Immature natural killer cell (primary cell): ENCODE data around the gene ATF7. TPM values are rescaled to one million over a fixed set of nuclear protein-coding genes. Genes with fewer than 3 reads are reported as not detected.
A peak's percentile ranks its signal among the peaks of the same experiment; 100 is the strongest.
"Not testable (repeated sequence)": the region's sequence is repeated elsewhere in the genome, so short reads cannot be mapped to it uniquely, and the experiment has no call there.

Experiments
- DNase-seq, 3 donors: peaks; one replicate each; pipeline ENCODE4 v3.0.0; 2022; ENCODE audit warnings: mixed read lengths in 1 of 3
- H3K27ac Mint-ChIP-seq, 6 donors: one replicate each; pipeline ENCODE4 v1.8.0; 2020; ENCODE audit warnings: mixed read lengths in 6 of 6, mild to moderate bottlenecking in 5 of 6, inconsistent platforms in 4 of 6, moderate library complexity in 3 of 6
- H3K27me3 Mint-ChIP-seq, 3 donors: one replicate each; pipeline ENCODE4 v1.8.0; 2020 to 2021; ENCODE audit warnings: low read depth in 3 of 3, mild to moderate bottlenecking in 3 of 3, mixed read lengths in 3 of 3, moderate library complexity in 3 of 3, inconsistent platforms in 1 of 3
- H3K36me3 Mint-ChIP-seq, 3 donors: one replicate each; pipeline ENCODE4 v1.8.0; 2020; ENCODE audit warnings: mixed read lengths in 3 of 3, inconsistent platforms in 2 of 3, mild to moderate bottlenecking in 2 of 3
- H3K4me1 Mint-ChIP-seq, 2 donors: one replicate each; pipeline ENCODE4 v1.8.0; 2020; ENCODE audit warnings: inconsistent platforms in 2 of 2, mild to moderate bottlenecking in 2 of 2, mixed read lengths in 2 of 2, moderate library complexity in 1 of 2
- H3K4me3 Mint-ChIP-seq, 5 donors: one replicate each; pipeline ENCODE4 v1.8.0; 2020; ENCODE audit warnings: mild to moderate bottlenecking in 5 of 5, mixed read lengths in 5 of 5, inconsistent platforms in 3 of 5, moderate library complexity in 3 of 5
- H3K9me3 Mint-ChIP-seq, 6 donors: one replicate each; pipeline ENCODE4 v1.8.0; 2020; ENCODE audit warnings: mild to moderate bottlenecking in 6 of 6, mixed read lengths in 6 of 6, inconsistent platforms in 4 of 6, moderate library complexity in 3 of 6
- polyA plus RNA-seq, 3 donors: library from polyadenylated mRNA; unstranded; fragments of 300-500 nt; fragmentation: Illumina TruSeq; gene quantifications; one replicate each; pipeline ENCODE4 v1.2.3, GENCODE V29; 2021

ATF7 gene
- polyA plus RNA-seq, 3 donors from 2014 or later: 17.6 to 23.9 (median 17.7) TPM

DNA sequence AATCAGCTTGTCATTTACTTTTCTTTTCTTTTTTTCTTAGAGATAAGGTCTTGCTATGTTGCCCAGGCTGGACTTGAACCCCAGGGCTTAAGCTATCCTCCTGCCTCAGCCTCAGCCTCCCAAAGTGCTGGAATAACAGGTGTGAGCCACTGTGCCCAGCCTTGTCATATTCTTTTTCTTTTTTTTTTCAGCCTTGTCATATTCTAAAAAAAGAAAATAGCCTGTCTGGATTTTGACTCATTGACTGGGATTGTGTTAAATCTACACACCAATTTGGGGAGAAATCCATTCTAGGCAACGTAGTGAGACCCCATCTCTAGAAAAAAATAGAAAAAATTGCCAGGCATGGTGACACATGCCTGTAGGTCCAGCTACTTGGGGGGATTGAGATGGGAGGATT, 25.6 kb upstream of the ATF7 start:
- Mint-ChIP-seq H3K27ac (no peak overlapping the region), H3K9me3 (peaks cover 0 to 2% (median 0%) of the 10 kb centered on the region in 6 donors), H3K36me3 (no peaks in the 10 kb centered on the region), H3K4me1 (no peaks in the 10 kb centered on the region), H3K27me3 (peaks cover 0 to 1% (median 0%) of the 10 kb centered on the region in 3 donors), H3K4me3 (no peak overlapping the region)
- DNase-seq: no peak

- not testable (repeated sequence) for H3K9me3 Mint-ChIP-seq, H3K4me1 Mint-ChIP-seq, H3K4me3 Mint-ChIP-seq, H3K27me3 Mint-ChIP-seq, DNase-seq, H3K27ac Mint-ChIP-seq, H3K36me3 Mint-ChIP-seq
These were observed 20.1 kb upstream of the ATF7 start for GRCh38 chr12:53646300-53646699.

- H3K4me1 Mint-ChIP-seq: no peaks in the 10 kb centered on the region
- H3K36me3 Mint-ChIP-seq: peaks cover 0 to 7% (median 3%) of the 10 kb centered on the region in 3 donors
- no peak overlapping the region for H3K27ac Mint-ChIP-seq
- peaks cover 0 to 1% (median 0%) of the 10 kb centered on the region in 3 donors for H3K27me3 Mint-ChIP-seq
- H3K4me3 Mint-ChIP-seq: no peak overlapping the region
- DNase-seq: no peak
- no peaks in the 10 kb centered on the region for H3K9me3 Mint-ChIP-seq
These were observed 19.0 kb upstream of the ATF7 start for GRCh38 chr12:53645165-53645564.

DNA sequence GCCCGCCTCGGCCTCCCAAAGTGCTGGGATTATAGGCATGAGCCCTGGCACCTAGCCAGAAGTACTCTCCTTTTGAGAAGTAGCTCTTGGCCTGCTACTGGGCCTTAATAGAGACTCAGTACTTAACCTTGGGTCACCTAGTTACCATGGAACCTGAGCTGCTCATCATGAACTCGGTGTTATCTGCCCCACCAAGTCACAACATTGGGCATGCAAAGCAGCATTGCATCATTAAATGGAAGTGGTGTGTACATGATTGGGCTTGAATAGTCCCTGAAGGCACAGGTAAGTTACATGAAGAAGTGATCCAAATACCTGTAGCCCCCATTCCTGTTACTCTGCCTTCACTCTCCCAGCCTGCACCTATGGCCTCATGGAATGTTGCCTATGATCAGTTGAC, 18.0 kb upstream of the ATF7 start:
- no peak overlapping the region for H3K27ac Mint-ChIP-seq
- H3K27me3 Mint-ChIP-seq: peaks cover 0 to 2% (median 0%) of the 10 kb centered on the region in 3 donors
- H3K9me3 Mint-ChIP-seq: no peaks in the 10 kb centered on the region
- DNase-seq: no peak
- H3K4me3 Mint-ChIP-seq: no peak overlapping the region
- H3K36me3 Mint-ChIP-seq: peaks cover 0 to 7% (median 3%) of the 10 kb centered on the region in 3 donors
- H3K4me1 Mint-ChIP-seq: no peaks in the 10 kb centered on the region

GRCh38 chr12:53643232-53643979, 17.2 kb upstream of the ATF7 start:
- peak overlapping the region in 1 of 6 donors; percentile 31 for H3K27ac Mint-ChIP-seq
- peaks cover 0 to 7% (median 3%) of the 10 kb centered on the region in 3 donors for H3K36me3 Mint-ChIP-seq
- peaks cover 0 to 2% (median 0%) of the 10 kb centered on the region in 3 donors for H3K27me3 Mint-ChIP-seq
- no peaks in the 10 kb centered on the region for H3K4me1 Mint-ChIP-seq
- no peak for DNase-seq
- no peak overlapping the region for H3K4me3 Mint-ChIP-seq
- no peaks in the 10 kb centered on the region for H3K9me3 Mint-ChIP-seq

- Mint-ChIP-seq H3K9me3 (no peaks in the 10 kb centered on the region), H3K4me3 (no peak overlapping the region)
These were observed 11.9 kb upstream of the ATF7 start for GRCh38 chr12:53638057-53638456.

GRCh38 chr12:53636641-53637040, 10.5 kb upstream of the ATF7 start:
- no peaks in the 10 kb centered on the region for H3K4me1 Mint-ChIP-seq
- H3K4me3 Mint-ChIP-seq: no peak overlapping the region
- H3K9me3 Mint-ChIP-seq: no peaks in the 10 kb centered on the region
- H3K27me3 Mint-ChIP-seq: peaks cover 0 to 7% (median 4%) of the 10 kb centered on the region in 3 donors
- H3K36me3 Mint-ChIP-seq: no peaks in the 10 kb centered on the region
- no peak overlapping the region for H3K27ac Mint-ChIP-seq
- no peak for DNase-seq

More at GRCh38 chr12:53638057-53638456, 11.9 kb upstream of the ATF7 start:
- no peak overlapping the region for H3K27ac Mint-ChIP-seq
- peaks cover 0 to 7% (median 2%) of the 10 kb centered on the region in 3 donors for H3K27me3 Mint-ChIP-seq
- H3K4me1 Mint-ChIP-seq: no peaks in the 10 kb centered on the region
- no peak for DNase-seq
- no peaks in the 10 kb centered on the region for H3K36me3 Mint-ChIP-seq

GRCh38 chr12:53635708-53636107, 9.5 kb upstream of the ATF7 start:
- not testable (repeated sequence) for H3K9me3 Mint-ChIP-seq, H3K4me3 Mint-ChIP-seq, H3K27me3 Mint-ChIP-seq, H3K36me3 Mint-ChIP-seq, DNase-seq, H3K27ac Mint-ChIP-seq, H3K4me1 Mint-ChIP-seq

- H3K9me3 Mint-ChIP-seq: no peaks in the 10 kb centered on the region
- no peak for DNase-seq
- no peak overlapping the region for H3K4me3 Mint-ChIP-seq
- H3K27me3 Mint-ChIP-seq: peaks cover 0 to 7% (median 6%) of the 10 kb centered on the region in 3 donors
- no peaks in the 10 kb centered on the region for H3K36me3 Mint-ChIP-seq
- H3K27ac Mint-ChIP-seq: no peak overlapping the region
- H3K4me1 Mint-ChIP-seq: peaks cover 3 to 4% of the 10 kb centered on the region in 2 donors
These were observed 5.5 kb upstream of the ATF7 start for GRCh38 chr12:53631721-53632120.

DNA sequence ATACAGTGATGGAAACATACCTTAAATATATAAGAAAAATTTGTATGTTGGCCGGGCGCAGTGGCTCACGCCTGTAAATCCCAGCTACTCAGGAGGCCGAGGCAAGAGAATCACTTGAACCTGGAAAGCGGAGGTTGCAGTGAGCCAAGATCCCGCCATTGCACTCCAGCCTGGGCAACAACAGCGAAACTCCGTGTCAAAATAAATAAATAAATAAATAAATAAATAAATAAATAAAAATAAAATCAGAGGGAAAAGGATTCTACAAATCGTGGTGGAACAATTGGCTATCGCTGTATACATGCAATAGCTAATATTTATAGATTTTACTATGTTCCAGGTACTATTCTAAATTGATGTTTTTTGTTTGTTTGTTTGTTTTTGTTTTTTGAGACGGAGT, 1.7 kb upstream of the ATF7 start:
- Mint-ChIP-seq H3K27me3 (peaks cover 7 to 11% (median 10%) of the 10 kb centered on the region in 3 donors), H3K4me1 (peaks cover 37 to 41% of the 10 kb centered on the region in 2 donors), H3K27ac (no peak overlapping the region), H3K9me3 (no peaks in the 10 kb centered on the region), H3K4me3 (peak overlapping the region in 1 of 5 donors; percentile 41), H3K36me3 (no peaks in the 10 kb centered on the region)
- DNase-seq: no peak

DNA sequence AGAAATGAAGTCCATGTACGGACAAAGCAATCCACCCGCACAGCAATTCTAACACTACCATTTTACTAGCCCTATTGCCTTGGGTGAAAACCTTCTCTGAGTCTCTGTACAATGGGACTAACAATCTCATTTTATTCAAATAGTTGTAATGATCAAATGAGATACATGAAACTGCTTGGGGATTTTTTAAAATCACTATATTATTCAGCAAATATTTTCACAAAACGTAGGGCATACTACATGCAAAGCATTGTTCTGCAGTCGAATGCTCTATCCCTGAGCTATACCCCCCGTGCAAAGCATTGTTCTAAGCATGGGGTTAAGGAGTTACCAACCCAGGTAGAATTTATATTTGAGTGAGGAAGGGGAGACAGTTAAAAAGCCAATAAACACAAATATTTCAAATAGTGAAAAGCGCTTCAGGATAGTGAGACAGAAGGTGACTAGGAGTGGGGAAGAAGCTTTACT, 554 bp upstream of the ATF7 start:
- DNase-seq: no peak
- Mint-ChIP-seq H3K4me3 (peak overlapping the region; percentile 97 to 99 (median 98)), H3K9me3 (no peaks in the 10 kb centered on the region), H3K27me3 (peaks cover 7 to 11% (median 9%) of the 10 kb centered on the region in 3 donors), H3K4me1 (peaks cover 39 to 46% of the 10 kb centered on the region in 2 donors), H3K27ac (peak overlapping the region; percentile 95 to 98 (median 96)), H3K36me3 (no peaks in the 10 kb centered on the region)

- Mint-ChIP-seq H3K4me1 (peaks cover 41 to 57% of the 10 kb centered on the region in 2 donors), H3K9me3 (no peaks in the 10 kb centered on the region), H3K4me3 (peak overlapping the region; percentile 97 to 99 (median 98)), H3K36me3 (no peaks in the 10 kb centered on the region), H3K27me3 (peaks cover 6 to 11% (median 7%) of the 10 kb centered on the region in 3 donors), H3K27ac (peak overlapping the region; percentile 95 to 98 (median 96))
- no peak for DNase-seq
These were observed 723 bp downstream of the ATF7 start for GRCh38 chr12:53625373-53625945.

GRCh38 chr12:53624956-53625355, 1.2 kb downstream of the ATF7 start:
- peaks cover 41 to 57% of the 10 kb centered on the region in 2 donors for H3K4me1 Mint-ChIP-seq
- peak overlapping the region; percentile 95 to 98 (median 96) for H3K27ac Mint-ChIP-seq
- H3K27me3 Mint-ChIP-seq: peaks cover 6 to 11% (median 7%) of the 10 kb centered on the region in 3 donors
- no peaks in the 10 kb centered on the region for H3K36me3 Mint-ChIP-seq
- peak overlapping the region; percentile 97 to 99 (median 98) for H3K4me3 Mint-ChIP-seq
- DNase-seq: no peak
- no peaks in the 10 kb centered on the region for H3K9me3 Mint-ChIP-seq

GRCh38 chr12:53624458-53624857, 1.7 kb downstream of the ATF7 start:
- Mint-ChIP-seq H3K27ac (peak overlapping the region in 5 of 6 donors; percentile 49 to 98 (median 80)), H3K9me3 (no peaks in the 10 kb centered on the region), H3K27me3 (peaks cover 6 to 11% (median 7%) of the 10 kb centered on the region in 3 donors), H3K36me3 (no peaks in the 10 kb centered on the region), H3K4me3 (peak overlapping the region; percentile 97 to 99 (median 98)), H3K4me1 (peaks cover 41 to 57% of the 10 kb centered on the region in 2 donors)
- DNase-seq: no peak
